ENCODE results near the gene BHMT2. TPM values are rescaled to one million over a fixed set of nuclear protein-coding genes. Genes with fewer than 3 reads are reported as not detected.
A peak's percentile ranks its signal among the peaks of the same experiment; 100 is the strongest.

Gene BHMT2
- total and polyA plus RNA-seq, 2 of the 13 experiments (the other 11 are each of a cell fraction or from before 2014, with no cell fraction given), result 13.8 to 18.8 TPM

- TF ChIP-seq ERF (CRISPR knock-in tag; IDR thresholded peaks at IDR 0.05) (no peak; the same call in 1 of the 2 replicates), STAG1 (CRISPR knock-in tag; IDR thresholded peaks at IDR 0.05) (peak; percentile 76), ZNF784 (CRISPR knock-in tag; IDR thresholded peaks at IDR 0.05; ENCODE audit: borderline replicate concordance) (no peak), POLR2G (IDR thresholded peaks at IDR 0.05; ENCODE audit: low read depth, low read length) (no peak), ZBTB49 (CRISPR knock-in tag; IDR thresholded peaks at IDR 0.05; ENCODE audit: borderline replicate concordance) (no peak), SAP130 (CRISPR knock-in tag; IDR thresholded peaks at IDR 0.05; ENCODE audit: low read depth) (no peak), ZNF207 (IDR thresholded peaks at IDR 0.05; ENCODE audit: borderline replicate concordance) (no peak), ZBTB7B (CRISPR knock-in tag; IDR thresholded peaks at IDR 0.05) (0 out of 2 replicates have a peak, but pooled peaks have one; percentile 22), ZBTB34 (CRISPR knock-in tag; IDR thresholded peaks at IDR 0.05) (no peak), ZNF879 (CRISPR knock-in tag; IDR thresholded peaks at IDR 0.05) (no peak), ZNF710 (CRISPR knock-in tag; IDR thresholded peaks at IDR 0.05; ENCODE audit: borderline replicate concordance) (peak; percentile 80; the same call in 1 of the 2 replicates)
- TF ChIP-seq, protein P1, sequence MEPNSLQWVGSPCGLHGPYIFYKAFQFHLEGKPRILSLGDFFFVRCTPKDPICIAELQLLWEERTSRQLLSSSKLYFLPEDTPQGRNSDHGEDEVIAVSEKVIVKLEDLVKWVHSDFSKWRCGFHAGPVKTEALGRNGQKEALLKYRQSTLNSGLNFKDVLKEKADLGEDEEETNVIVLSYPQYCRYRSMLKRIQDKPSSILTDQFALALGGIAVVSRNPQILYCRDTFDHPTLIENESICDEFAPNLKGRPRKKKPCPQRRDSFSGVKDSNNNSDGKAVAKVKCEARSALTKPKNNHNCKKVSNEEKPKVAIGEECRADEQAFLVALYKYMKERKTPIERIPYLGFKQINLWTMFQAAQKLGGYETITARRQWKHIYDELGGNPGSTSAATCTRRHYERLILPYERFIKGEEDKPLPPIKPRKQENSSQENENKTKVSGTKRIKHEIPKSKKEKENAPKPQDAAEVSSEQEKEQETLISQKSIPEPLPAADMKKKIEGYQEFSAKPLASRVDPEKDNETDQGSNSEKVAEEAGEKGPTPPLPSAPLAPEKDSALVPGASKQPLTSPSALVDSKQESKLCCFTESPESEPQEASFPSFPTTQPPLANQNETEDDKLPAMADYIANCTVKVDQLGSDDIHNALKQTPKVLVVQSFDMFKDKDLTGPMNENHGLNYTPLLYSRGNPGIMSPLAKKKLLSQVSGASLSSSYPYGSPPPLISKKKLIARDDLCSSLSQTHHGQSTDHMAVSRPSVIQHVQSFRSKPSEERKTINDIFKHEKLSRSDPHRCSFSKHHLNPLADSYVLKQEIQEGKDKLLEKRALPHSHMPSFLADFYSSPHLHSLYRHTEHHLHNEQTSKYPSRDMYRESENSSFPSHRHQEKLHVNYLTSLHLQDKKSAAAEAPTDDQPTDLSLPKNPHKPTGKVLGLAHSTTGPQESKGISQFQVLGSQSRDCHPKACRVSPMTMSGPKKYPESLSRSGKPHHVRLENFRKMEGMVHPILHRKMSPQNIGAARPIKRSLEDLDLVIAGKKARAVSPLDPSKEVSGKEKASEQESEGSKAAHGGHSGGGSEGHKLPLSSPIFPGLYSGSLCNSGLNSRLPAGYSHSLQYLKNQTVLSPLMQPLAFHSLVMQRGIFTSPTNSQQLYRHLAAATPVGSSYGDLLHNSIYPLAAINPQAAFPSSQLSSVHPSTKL (CRISPR knock-in tag; IDR thresholded peaks at IDR 0.05), result peak; percentile 54
- TF ChIP-seq, protein P2, sequence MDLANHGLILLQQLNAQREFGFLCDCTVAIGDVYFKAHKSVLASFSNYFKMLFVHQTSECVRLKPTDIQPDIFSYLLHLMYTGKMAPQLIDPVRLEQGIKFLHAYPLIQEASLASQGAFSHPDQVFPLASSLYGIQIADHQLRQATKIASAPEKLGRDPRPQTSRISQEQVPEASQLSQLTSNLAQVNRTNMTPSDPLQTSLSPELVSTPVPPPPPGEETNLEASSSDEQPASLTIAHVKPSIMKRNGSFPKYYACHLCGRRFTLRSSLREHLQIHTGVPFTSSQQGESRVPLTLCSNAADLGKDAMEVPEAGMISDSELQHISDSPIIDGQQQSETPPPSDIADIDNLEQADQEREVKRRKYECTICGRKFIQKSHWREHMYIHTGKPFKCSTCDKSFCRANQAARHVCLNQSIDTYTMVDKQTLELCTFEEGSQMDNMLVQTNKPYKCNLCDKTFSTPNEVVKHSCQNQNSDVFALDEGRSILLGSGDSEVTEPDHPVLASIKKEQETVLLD (CRISPR knock-in tag; IDR thresholded peaks at IDR 0.05; ENCODE audit: low read depth), result no peak
- TF ChIP-seq, protein P3, sequence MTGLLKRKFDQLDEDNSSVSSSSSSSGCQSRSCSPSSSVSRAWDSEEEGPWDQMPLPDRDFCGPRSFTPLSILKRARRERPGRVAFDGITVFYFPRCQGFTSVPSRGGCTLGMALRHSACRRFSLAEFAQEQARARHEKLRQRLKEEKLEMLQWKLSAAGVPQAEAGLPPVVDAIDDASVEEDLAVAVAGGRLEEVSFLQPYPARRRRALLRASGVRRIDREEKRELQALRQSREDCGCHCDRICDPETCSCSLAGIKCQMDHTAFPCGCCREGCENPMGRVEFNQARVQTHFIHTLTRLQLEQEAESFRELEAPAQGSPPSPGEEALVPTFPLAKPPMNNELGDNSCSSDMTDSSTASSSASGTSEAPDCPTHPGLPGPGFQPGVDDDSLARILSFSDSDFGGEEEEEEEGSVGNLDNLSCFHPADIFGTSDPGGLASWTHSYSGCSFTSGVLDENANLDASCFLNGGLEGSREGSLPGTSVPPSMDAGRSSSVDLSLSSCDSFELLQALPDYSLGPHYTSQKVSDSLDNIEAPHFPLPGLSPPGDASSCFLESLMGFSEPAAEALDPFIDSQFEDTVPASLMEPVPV (CRISPR knock-in tag; IDR thresholded peaks at IDR 0.05), result no peak
Observed at GRCh38 chr5:79133657-79134451, 64.3 kb downstream of the BHMT2 start (continued).
